ENCODE data around the gene LPAR6.

GRCh38 chr13:48400850-48401291 is 12.0 kb downstream of the LPAR6 start:
- TF ChIP-seq POLR2A (IDR thresholded peaks at IDR 0.05) (no peak), CTCF (IDR thresholded peaks at IDR 0.05) (no peak)
